HL-60 (cell line): Measurements from ENCODE around the gene NEDD1.

Experiments used
- CTCF ChIP-seq: IDR thresholded peaks from one replicate; pipeline ENCODE4 v1.5.1; 2011; ENCODE audit warnings: low read length, control low read depth, inconsistent platforms; ENCODE audit not compliant: insufficient read depth
- GABPA ChIP-seq: IDR thresholded peaks from 2 replicates; pipeline ENCODE4 v1.6.1; 2012; ENCODE audit warnings: low read depth
- POLR2AphosphoS5 ChIP-seq: IDR thresholded peaks from 2 replicates; pipeline ENCODE4 v1.6.1; 2012; ENCODE audit warnings: low read depth
- SPI1 ChIP-seq: IDR thresholded peaks from 2 replicates; pipeline ENCODE4 v1.6.1; 2012; ENCODE audit warnings: low read depth, mild to moderate bottlenecking, borderline replicate concordance
- TF ChIP-seq, protein P1 (sequence below): IDR thresholded peaks from 2 replicates; pipeline ENCODE4 v1.6.1; 2012; ENCODE audit warnings: low read depth; ENCODE audit not compliant: insufficient replicate concordance

- no peak for TF ChIP-seq CTCF
- TF ChIP-seq, protein P1, sequence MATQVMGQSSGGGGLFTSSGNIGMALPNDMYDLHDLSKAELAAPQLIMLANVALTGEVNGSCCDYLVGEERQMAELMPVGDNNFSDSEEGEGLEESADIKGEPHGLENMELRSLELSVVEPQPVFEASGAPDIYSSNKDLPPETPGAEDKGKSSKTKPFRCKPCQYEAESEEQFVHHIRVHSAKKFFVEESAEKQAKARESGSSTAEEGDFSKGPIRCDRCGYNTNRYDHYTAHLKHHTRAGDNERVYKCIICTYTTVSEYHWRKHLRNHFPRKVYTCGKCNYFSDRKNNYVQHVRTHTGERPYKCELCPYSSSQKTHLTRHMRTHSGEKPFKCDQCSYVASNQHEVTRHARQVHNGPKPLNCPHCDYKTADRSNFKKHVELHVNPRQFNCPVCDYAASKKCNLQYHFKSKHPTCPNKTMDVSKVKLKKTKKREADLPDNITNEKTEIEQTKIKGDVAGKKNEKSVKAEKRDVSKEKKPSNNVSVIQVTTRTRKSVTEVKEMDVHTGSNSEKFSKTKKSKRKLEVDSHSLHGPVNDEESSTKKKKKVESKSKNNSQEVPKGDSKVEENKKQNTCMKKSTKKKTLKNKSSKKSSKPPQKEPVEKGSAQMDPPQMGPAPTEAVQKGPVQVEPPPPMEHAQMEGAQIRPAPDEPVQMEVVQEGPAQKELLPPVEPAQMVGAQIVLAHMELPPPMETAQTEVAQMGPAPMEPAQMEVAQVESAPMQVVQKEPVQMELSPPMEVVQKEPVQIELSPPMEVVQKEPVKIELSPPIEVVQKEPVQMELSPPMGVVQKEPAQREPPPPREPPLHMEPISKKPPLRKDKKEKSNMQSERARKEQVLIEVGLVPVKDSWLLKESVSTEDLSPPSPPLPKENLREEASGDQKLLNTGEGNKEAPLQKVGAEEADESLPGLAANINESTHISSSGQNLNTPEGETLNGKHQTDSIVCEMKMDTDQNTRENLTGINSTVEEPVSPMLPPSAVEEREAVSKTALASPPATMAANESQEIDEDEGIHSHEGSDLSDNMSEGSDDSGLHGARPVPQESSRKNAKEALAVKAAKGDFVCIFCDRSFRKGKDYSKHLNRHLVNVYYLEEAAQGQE = no peak
- no peak for TF ChIP-seq POLR2AphosphoS5
- no peak for TF ChIP-seq GABPA
- TF ChIP-seq SPI1 = no peak
These were observed 41.7 kb downstream of the NEDD1 start for GRCh38 chr12:96948782-96949181.
